Upper lobe of left lung (tissue), 6 donors: Measurements from ENCODE around the gene PPP2R5E. TPM values are rescaled to one million over a fixed set of nuclear protein-coding genes. Genes with fewer than 3 reads are reported as not detected.
"Not testable (repeated sequence)": the region's sequence is repeated elsewhere in the genome, so short reads cannot be mapped to it uniquely, and the experiment has no call there.

ENCODE experiments used
- ATAC-seq, 2 donors: fragments of 200-7000 bp; cut with Tn5 transposase; one replicate each; pipeline ENCODE4 v1.9.1; 2022; ENCODE audit warnings: mild to moderate bottlenecking in 2 of 2, moderate library complexity in 2 of 2; ENCODE audit not compliant: low FRiP score in 2 of 2
- DNase-seq, 2 donors: peaks; one replicate each; pipeline ENCODE4 v3.0.0-alpha.2; 2019 to 2020
- H3K27ac ChIP-seq, 4 donors: fragments of 200-600 bp; sonication (generic); one replicate each; pipeline ENCODE4 v1.5.1; 2016 to 2019
- H3K27me3 ChIP-seq, 4 donors: fragments of 200-600 bp; sonication (generic); one replicate each; pipeline ENCODE4 v1.5.1; 2017 to 2019
- H3K36me3 ChIP-seq, 4 donors: fragments of 200-600 bp; sonication (generic); one replicate each; pipeline ENCODE4 v1.5.1; 2016 to 2019
- H3K4me1 ChIP-seq, 4 donors: fragments of 200-600 bp; sonication (generic); one replicate each; pipeline ENCODE4 v1.5.1; 2018 to 2019
- H3K4me3 ChIP-seq, 4 donors: fragments of 200-600 bp; sonication (generic); one replicate each; pipeline ENCODE4 v1.5.1; 2017 to 2019; ENCODE audit warnings: mild to moderate bottlenecking in 2 of 4, moderate library complexity in 1 of 4
- H3K9me3 ChIP-seq, 4 donors: fragments of 200-600 bp; sonication (generic); one replicate each; pipeline ENCODE4 v1.5.1; 2018 to 2019
- CTCF ChIP-seq, 6 experiments: fragments of 450-650 bp in 4 of 6; fragments of 200-600 bp in 2 of 6; sonication (generic) in 2 of 6; IDR thresholded peaks; one replicate each; pipeline ENCODE4 v1.5.1; 2016 to 2019; ENCODE audit warnings: antibody characterized with exemption in 6 of 6
- EP300 ChIP-seq, 4 donors: sonication (generic); formaldehyde crosslinking; IDR thresholded peaks; one replicate each; pipeline ENCODE4 v1.5.1; 2017; ENCODE audit warnings: antibody characterized with exemption in 4 of 4, control low read depth in 2 of 4
- POLR2A ChIP-seq, 4 donors: fragments of 450-650 bp; IDR thresholded peaks; one replicate each; pipeline ENCODE4 v1.5.1; 2016 to 2017; ENCODE audit warnings: antibody characterized with exemption in 4 of 4, mild to moderate bottlenecking in 2 of 4
- POLR2AphosphoS5 ChIP-seq, 2 donors: sonication (generic); formaldehyde crosslinking; IDR thresholded peaks; one replicate each; pipeline ENCODE4 v1.5.1; 2017; ENCODE audit warnings: antibody characterized with exemption in 2 of 2
- WGBS, 2 donors: methylation state at CpG; one replicate each; pipeline ENCODE4 v1.1.5; 2017 to 2018; 5-methylcytosine and 5-hydroxymethylcytosine counted together
- total RNA-seq, 6 donors: library from RNA; depleted of rRNA in 4 of 6; stranded (reverse); fragments of >200 nt in 4 of 6; gene quantifications; one replicate each; pipeline versions ENCODE4 v1.1.0 to v1.2.1, GENCODE V29; 2016 to 2021
- donor health status: DM: no; HTN: no; CAD: no; lungs with moderate emphysema.
- donor health status: DM: no; HTN: yes; CAD: no; lungs with severe emphysema.

The PPP2R5E gene
- 10 to 100 TPM; 10.1 to 42.4 (median 34.5) TPM for total RNA-seq

DNA sequence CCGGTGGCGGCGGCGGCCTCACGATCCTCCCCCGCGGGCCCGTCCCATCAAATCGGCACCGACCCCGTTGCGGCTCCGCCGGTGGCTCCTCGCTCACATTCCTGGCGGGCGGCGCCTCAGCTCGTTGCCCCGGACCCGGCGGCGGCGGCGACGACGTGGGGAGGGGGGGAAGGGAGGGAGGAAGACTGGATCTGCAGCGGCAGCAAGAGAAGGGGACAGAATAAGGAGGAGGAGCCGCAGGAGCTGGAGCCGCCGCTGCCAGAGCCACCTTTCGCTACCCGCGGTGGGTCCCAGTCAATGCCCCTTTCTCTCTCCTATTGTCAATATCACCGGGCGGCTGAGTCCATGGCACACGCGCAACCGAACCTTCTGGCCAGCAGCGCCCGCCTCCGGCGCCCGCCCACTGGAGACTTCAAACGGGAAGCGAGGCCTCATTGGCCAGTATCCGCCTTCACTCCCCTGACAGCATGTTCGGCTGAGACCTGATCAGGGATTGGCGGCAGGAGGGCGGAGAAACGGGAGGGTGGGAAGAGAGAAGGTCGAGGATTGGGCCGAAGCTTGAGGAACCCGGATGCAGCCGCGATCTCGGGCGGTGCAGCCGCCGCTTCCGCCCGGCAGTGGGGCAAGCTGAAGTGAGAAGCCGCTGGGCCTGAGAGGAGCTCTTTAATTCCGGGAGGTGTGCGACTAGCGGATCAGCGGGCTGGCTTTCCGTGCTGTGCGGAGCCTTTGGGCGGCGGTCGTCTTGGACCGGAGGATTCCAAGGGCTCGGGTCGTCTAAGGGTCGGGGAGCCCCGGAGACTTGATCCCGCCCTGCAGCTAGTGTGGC is at the start of gene PPP2R5E:
Gene PPP2R5E, minus strand, starts transcription at position 378 of the 826 bp plus-strand sequence. CDS start 3,692 bp downstream, outside the sequence.
- ATAC-seq (peak; percentile 99 to 100), DNase-seq (peak; percentile 97 to 99)
- peaks cover 10 to 29% (median 23%) of the 10 kb centered on the region in 4 donors for H3K4me1 ChIP-seq
- H3K27me3 ChIP-seq: no peaks in the 10 kb centered on the region
- no peak for TF ChIP-seq EP300 (IDR thresholded peaks at IDR 0.05)
- peak in 3 of 4 donors; percentile 35 to 94 (median 82) for TF ChIP-seq POLR2A (IDR thresholded peaks at IDR 0.05)
- peak; percentile 65 to 85 for TF ChIP-seq POLR2AphosphoS5 (IDR thresholded peaks at IDR 0.05)
- TF ChIP-seq CTCF (IDR thresholded peaks at IDR 0.05): peak in 2 of 6 experiments; percentile 28 to 29
- peaks cover 6 to 18% (median 13%) of the 10 kb centered on the region in 4 donors for H3K36me3 ChIP-seq
- no peaks in the 10 kb centered on the region for H3K9me3 ChIP-seq
- H3K4me3 ChIP-seq: peak within 1 kb of the TSS; percentile 85 to 99 (median 94)
- WGBS, 2 donors: 0 to 1% methylated on average over 27 to 34 of the region's 78 CpGs
- H3K27ac ChIP-seq: peak within 1 kb of the TSS; percentile 89 to 96 (median 91)

- H3K27ac ChIP-seq, H3K9me3 ChIP-seq, H3K4me1 ChIP-seq, H3K36me3 ChIP-seq, DNase-seq, H3K4me3 ChIP-seq, ATAC-seq, H3K27me3 ChIP-seq: not testable (repeated sequence)
- WGBS, 2 donors: 90 to 92% methylated on average over 8 of the region's 8 CpGs
Measured at GRCh38 chr14:63583046-63583445, 39.9 kb upstream of the PPP2R5E start.

- WGBS, 2 donors: 45 to 51% methylated on average over 4 of the region's 4 CpGs
- no peaks in the 10 kb centered on the region for H3K9me3 ChIP-seq
- H3K4me3 ChIP-seq: no peak overlapping the region
- no peak for TF ChIP-seq EP300 (IDR thresholded peaks at IDR 0.05)
- TF ChIP-seq POLR2AphosphoS5 (IDR thresholded peaks at IDR 0.05): no peak
- TF ChIP-seq CTCF (IDR thresholded peaks at IDR 0.05): no peak
- no peak for TF ChIP-seq POLR2A (IDR thresholded peaks at IDR 0.05)
- no peaks in the 10 kb centered on the region for H3K36me3 ChIP-seq
- ATAC-seq (no peak), DNase-seq (no peak)
- no peaks in the 10 kb centered on the region for H3K27me3 ChIP-seq
- no peak overlapping the region for H3K27ac ChIP-seq
- H3K4me1 ChIP-seq: no peaks in the 10 kb centered on the region
Measured at GRCh38 chr14:63581491-63581890, 38.3 kb upstream of the PPP2R5E start.

DNA sequence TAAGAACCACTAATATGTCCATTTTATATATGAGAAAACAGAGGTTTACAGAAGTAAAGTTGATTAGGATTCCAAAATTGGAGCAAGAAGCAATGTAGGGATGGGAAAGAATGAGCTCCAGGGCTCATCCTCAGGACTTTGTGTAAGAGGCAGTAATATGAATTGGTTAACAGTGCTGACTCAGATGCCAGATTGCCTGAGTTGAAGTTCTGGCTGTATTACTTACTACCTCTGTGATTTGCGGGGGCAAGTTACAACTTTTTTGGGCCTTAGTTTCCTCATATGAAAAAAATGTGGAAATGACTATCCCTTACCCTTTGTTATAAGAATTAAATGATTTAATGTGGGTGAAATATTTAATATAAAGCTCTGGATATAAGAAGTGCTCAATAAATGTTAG is 35.1 kb upstream of the PPP2R5E start:
- TF ChIP-seq POLR2AphosphoS5 (IDR thresholded peaks at IDR 0.05): no peak
- TF ChIP-seq POLR2A (IDR thresholded peaks at IDR 0.05): no peak
- no peak for TF ChIP-seq EP300 (IDR thresholded peaks at IDR 0.05)
- no peak for TF ChIP-seq CTCF (IDR thresholded peaks at IDR 0.05)
- Histone ChIP-seq H3K4me3 (no peak overlapping the region), H3K27me3 (no peaks in the 10 kb centered on the region), H3K4me1 (no peaks in the 10 kb centered on the region), H3K36me3 (no peaks in the 10 kb centered on the region), H3K9me3 (no peaks in the 10 kb centered on the region), H3K27ac (no peak overlapping the region)
- ATAC-seq (no peak), DNase-seq (no peak)
- 96% methylated on average over 1 of the region's 1 CpG for WGBS, 2 donors

GRCh38 chr14:63573581-63573980 is 30.4 kb upstream of the PPP2R5E start:
- H3K27me3 ChIP-seq: no peaks in the 10 kb centered on the region
- DNase-seq: no peak
- no peaks in the 10 kb centered on the region for H3K9me3 ChIP-seq
- H3K36me3 ChIP-seq: no peaks in the 10 kb centered on the region
- H3K27ac ChIP-seq: no peak overlapping the region
- no peak overlapping the region for H3K4me3 ChIP-seq
- TF ChIP-seq POLR2A (IDR thresholded peaks at IDR 0.05): no peak
- no peak for TF ChIP-seq POLR2AphosphoS5 (IDR thresholded peaks at IDR 0.05)
- TF ChIP-seq CTCF (IDR thresholded peaks at IDR 0.05): no peak
- TF ChIP-seq EP300 (IDR thresholded peaks at IDR 0.05): no peak
- WGBS, 2 donors: 64 to 74% methylated on average over 4 of the region's 4 CpGs
- ATAC-seq: no peak
- no peaks in the 10 kb centered on the region for H3K4me1 ChIP-seq
